Natural killer cell (primary cell): ENCODE data around the gene HMCN2. TPM values are rescaled to one million over a fixed set of nuclear protein-coding genes. Genes with fewer than 3 reads are reported as not detected.

Source experiments
- ATAC-seq, 3 donors: fragments of 150-1000 bp in 2 of 3; fragments of 200-7000 bp in 1 of 3; cut with Tn5 transposase; 1 replicate in 1 of 3; 2 replicates in 2 of 3; pipeline ENCODE4 v1.10.0; 2021; ENCODE audit warnings: mild to moderate bottlenecking in 2 of 3, moderate library complexity in 2 of 3
- DNase-seq, 2 donors: peaks; one replicate each; pipeline versions ENCODE4 v3.0.0 to v3.0.0-alpha.2; 2013 to 2021; ENCODE audit warnings: mixed read lengths in 1 of 2
- H3K27ac ChIP-seq: one replicate; pipeline ENCODE4 v1.5.1; 2013; ENCODE audit warnings: mild to moderate bottlenecking, low read length
- H3K27me3 ChIP-seq: one replicate; pipeline ENCODE4 v1.6.1; 2013; ENCODE audit warnings: low read length; ENCODE audit not compliant: control insufficient read depth, insufficient read depth
- H3K36me3 ChIP-seq: one replicate; pipeline ENCODE4 v1.6.1; 2013; ENCODE audit warnings: low read length; ENCODE audit not compliant: control insufficient read depth, insufficient read depth
- H3K4me1 ChIP-seq: one replicate; pipeline ENCODE4 v1.6.1; 2013; ENCODE audit warnings: low read length; ENCODE audit not compliant: control insufficient read depth, insufficient read depth
- H3K4me3 ChIP-seq: one replicate; pipeline ENCODE4 v1.5.1; 2013; ENCODE audit warnings: low read length
- H3K9me3 ChIP-seq: one replicate; pipeline ENCODE4 v1.6.1; 2013; ENCODE audit warnings: low read length; ENCODE audit not compliant: control insufficient read depth, insufficient read depth
- H3K27ac Mint-ChIP-seq, 2 donors: one replicate each; pipeline ENCODE4 v1.8.0; 2022; ENCODE audit warnings: mild to moderate bottlenecking in 2 of 2, mixed read lengths in 2 of 2, moderate library complexity in 1 of 2
- H3K27me3 Mint-ChIP-seq, 2 donors: one replicate each; pipeline ENCODE4 v1.8.0; 2022; ENCODE audit warnings: low read depth in 2 of 2, mixed read lengths in 2 of 2
- H3K36me3 Mint-ChIP-seq: one replicate; pipeline ENCODE4 v1.8.0; 2022; ENCODE audit warnings: mixed read lengths
- H3K4me1 Mint-ChIP-seq, 2 donors: one replicate each; pipeline ENCODE4 v1.8.0; 2022; ENCODE audit warnings: mixed read lengths in 2 of 2
- H3K4me3 Mint-ChIP-seq: one replicate; pipeline ENCODE4 v1.8.0; 2022; ENCODE audit warnings: mild to moderate bottlenecking, moderate library complexity, mixed read lengths
- H3K9me3 Mint-ChIP-seq, 2 donors: one replicate each; pipeline ENCODE4 v1.8.0; 2022; ENCODE audit warnings: mixed read lengths in 2 of 2
- CTCF ChIP-seq: fragments of 200-600 bp; IDR thresholded peaks from one replicate; pipeline ENCODE4 v1.8.0; 2022; ENCODE audit warnings: antibody characterized with exemption
- WGBS: methylation state at CpG from one replicate; pipeline ENCODE4 v1.1.7; 2013; ENCODE audit warnings: missing lambda C conversion rate; ENCODE audit not compliant: insufficient coverage; 5-methylcytosine and 5-hydroxymethylcytosine counted together
- intact Hi-C: fragments of 100-400 bp; cut with micrococcal nuclease; formaldehyde crosslinking; loops from one replicate; pipeline ENCODE4 v1.14.2; 2022
- total RNA-seq, 4 donors: library from RNA; stranded (reverse); fragments of 120-200 nt in 1 of 4; gene quantifications; one replicate each; pipeline versions ENCODE4 v1.2.3 to v1.2.4, GENCODE V29; 2013 to 2022

HMCN2 gene
- total RNA-seq, 3 donors from 2014 or later (not counting 1 experiment from before 2014, with no cell fraction given): not detected

GRCh38 chr9:130383979-130384676 is 118.6 kb downstream of the HMCN2 start:
- WGBS: 84% methylated on average over 18 of the region's 18 CpGs
- Histone ChIP-seq H3K4me1 (no peaks in the 10 kb centered on the region), H3K36me3 (no peaks in the 10 kb centered on the region), H3K9me3 (no peaks in the 10 kb centered on the region), H3K27ac (no peak overlapping the region), H3K27me3 (no peaks in the 10 kb centered on the region), H3K4me3 (no peak overlapping the region)
- no peak for DNase-seq
- H3K36me3 Mint-ChIP-seq: no peaks in the 10 kb centered on the region
- no peak for TF ChIP-seq CTCF
- H3K27ac Mint-ChIP-seq: no peak overlapping the region
- no peaks in the 10 kb centered on the region for H3K9me3 Mint-ChIP-seq
- peaks cover 0 to 2% of the 10 kb centered on the region in 2 donors for H3K27me3 Mint-ChIP-seq
- no peak overlapping the region for H3K4me3 Mint-ChIP-seq
- intact Hi-C loops: no loop called here
- H3K4me1 Mint-ChIP-seq: no peaks in the 10 kb centered on the region
- ATAC-seq: no peak

GRCh38 chr9:130385257-130385656 is 119.7 kb downstream of the HMCN2 start:
- Histone ChIP-seq H3K4me1 (no peaks in the 10 kb centered on the region), H3K4me3 (no peak overlapping the region), H3K27ac (no peak overlapping the region), H3K36me3 (no peaks in the 10 kb centered on the region), H3K9me3 (no peaks in the 10 kb centered on the region), H3K27me3 (no peaks in the 10 kb centered on the region)
- no peaks in the 10 kb centered on the region for H3K36me3 Mint-ChIP-seq
- DNase-seq (no peak), ATAC-seq (no peak)
- no peaks in the 10 kb centered on the region for H3K4me1 Mint-ChIP-seq
- no peak overlapping the region for H3K4me3 Mint-ChIP-seq
- TF ChIP-seq CTCF: no peak
- intact Hi-C loops: no loop called here
- H3K27me3 Mint-ChIP-seq: peaks cover 0 to 4% of the 10 kb centered on the region in 2 donors
- no peak overlapping the region for H3K27ac Mint-ChIP-seq
- WGBS: 89% methylated on average over 11 of the region's 11 CpGs
- H3K9me3 Mint-ChIP-seq: no peaks in the 10 kb centered on the region

- Mint-ChIP-seq H3K36me3 (no peaks in the 10 kb centered on the region), H3K4me3 (no peak overlapping the region), H3K9me3 (no peaks in the 10 kb centered on the region), H3K4me1 (no peaks in the 10 kb centered on the region), H3K27ac (no peak overlapping the region), H3K27me3 (peaks cover 0 to 4% of the 10 kb centered on the region in 2 donors)
- H3K36me3 ChIP-seq: no peaks in the 10 kb centered on the region
- WGBS: 82% methylated on average over 8 of the region's 8 CpGs
- intact Hi-C loops: no loop called here
- ATAC-seq: no peak
- no peak overlapping the region for H3K27ac ChIP-seq
- H3K9me3 ChIP-seq: no peaks in the 10 kb centered on the region
- DNase-seq: no peak
- H3K27me3 ChIP-seq: no peaks in the 10 kb centered on the region
- no peak overlapping the region for H3K4me3 ChIP-seq
- H3K4me1 ChIP-seq: no peaks in the 10 kb centered on the region
- no peak for TF ChIP-seq CTCF
These were observed 121.8 kb downstream of the HMCN2 start for GRCh38 chr9:130387398-130387797.

- Histone ChIP-seq H3K9me3 (no peaks in the 10 kb centered on the region), H3K4me3 (no peak overlapping the region), H3K27ac (no peak overlapping the region), H3K4me1 (no peaks in the 10 kb centered on the region), H3K27me3 (no peaks in the 10 kb centered on the region), H3K36me3 (no peaks in the 10 kb centered on the region)
- ATAC-seq (no peak), DNase-seq (no peak)
- intact Hi-C loops: no loop called here
- H3K9me3 Mint-ChIP-seq: no peaks in the 10 kb centered on the region
- H3K4me1 Mint-ChIP-seq: no peaks in the 10 kb centered on the region
- H3K4me3 Mint-ChIP-seq: no peak overlapping the region
- H3K27me3 Mint-ChIP-seq: peaks cover 0 to 4% of the 10 kb centered on the region in 2 donors
- TF ChIP-seq CTCF: no peak
- no peak overlapping the region for H3K27ac Mint-ChIP-seq
- WGBS: 83% methylated on average over 4 of the region's 4 CpGs
- H3K36me3 Mint-ChIP-seq: no peaks in the 10 kb centered on the region
These were observed 122.3 kb downstream of the HMCN2 start for GRCh38 chr9:130387905-130388304.
